HG02642 (cell line): ENCODE measurements around the gene NEURL2.

Experiments
- ATAC-seq: cut with Tn5 transposase; IDR thresholded peaks from one replicate; pipeline ENCODE4 v1.9.1; 2021; ENCODE audit warnings: mild to moderate bottlenecking; ENCODE audit not compliant: unreplicated experiment, poor library complexity

The NEURL2 gene

DNA sequence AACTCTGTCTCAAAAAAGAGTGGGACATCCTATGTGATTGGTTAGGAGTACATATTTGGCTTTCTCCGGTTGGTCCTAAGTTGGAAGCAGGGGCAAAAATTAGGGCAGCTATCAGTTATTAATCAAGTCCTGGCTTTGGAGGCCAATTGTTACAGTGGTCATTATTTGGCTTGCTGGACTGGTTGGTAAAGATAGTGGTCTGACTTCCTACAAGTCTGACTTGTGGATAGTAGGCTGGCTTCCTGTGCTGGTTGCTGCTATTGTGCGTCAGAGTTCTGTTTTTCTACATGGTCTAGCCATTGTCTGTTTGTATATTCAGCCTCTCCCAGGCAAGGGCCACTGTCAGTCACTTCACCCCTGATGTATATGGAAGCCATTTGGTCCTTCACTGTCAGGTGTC is 40.8 kb downstream of the NEURL2 start:
- ATAC-seq = no peak

DNA sequence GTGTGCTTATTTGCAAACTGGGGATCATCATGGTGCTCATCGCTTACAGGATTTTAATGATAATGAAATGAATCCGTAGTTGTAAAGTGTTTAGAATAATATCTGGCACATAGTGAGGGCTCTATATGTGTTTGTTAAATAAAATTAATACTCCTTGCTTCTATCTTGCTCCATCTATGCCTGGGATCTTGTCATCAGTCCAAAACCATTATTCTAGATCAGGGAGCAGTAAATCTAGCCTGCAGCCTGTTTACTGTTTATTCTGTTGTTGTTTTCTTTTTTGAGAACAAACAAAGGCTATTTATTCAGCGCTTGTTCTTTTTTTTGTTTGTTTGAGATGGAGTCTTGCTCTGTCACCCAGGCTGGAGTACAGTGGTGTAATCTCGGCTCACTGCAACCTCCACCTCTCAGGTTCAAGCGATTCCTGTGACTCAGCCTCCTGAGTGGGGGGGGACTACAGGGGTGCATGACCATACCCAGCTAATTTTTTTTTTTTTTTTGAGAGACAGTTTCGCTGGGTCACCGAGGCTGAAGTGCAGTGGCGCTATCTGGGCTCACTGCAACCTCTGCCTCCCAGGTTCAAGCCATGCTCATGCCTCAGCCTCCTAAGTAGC is 41.9 kb downstream of the NEURL2 start:
- no peak for ATAC-seq

DNA sequence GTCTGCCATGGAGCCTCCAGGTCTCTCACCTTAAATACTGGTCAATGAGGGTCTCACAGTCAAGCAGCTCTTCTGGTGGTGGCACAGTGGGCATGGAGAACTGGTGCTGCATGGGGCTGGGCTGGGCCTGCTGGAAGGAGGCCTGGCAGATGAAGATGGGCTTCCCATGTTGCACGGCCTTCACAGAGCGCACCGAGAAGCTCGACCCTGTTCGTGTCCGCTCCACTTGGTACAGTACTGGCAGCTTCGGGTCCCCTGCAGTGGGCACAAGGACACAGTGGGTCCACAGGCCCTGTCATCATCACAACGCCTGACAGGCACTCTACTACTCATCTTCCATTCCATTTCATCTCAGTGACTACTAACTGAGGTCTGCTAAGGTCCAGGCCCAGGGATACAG is 42.6 kb downstream of the NEURL2 start:
- no peak for ATAC-seq

DNA sequence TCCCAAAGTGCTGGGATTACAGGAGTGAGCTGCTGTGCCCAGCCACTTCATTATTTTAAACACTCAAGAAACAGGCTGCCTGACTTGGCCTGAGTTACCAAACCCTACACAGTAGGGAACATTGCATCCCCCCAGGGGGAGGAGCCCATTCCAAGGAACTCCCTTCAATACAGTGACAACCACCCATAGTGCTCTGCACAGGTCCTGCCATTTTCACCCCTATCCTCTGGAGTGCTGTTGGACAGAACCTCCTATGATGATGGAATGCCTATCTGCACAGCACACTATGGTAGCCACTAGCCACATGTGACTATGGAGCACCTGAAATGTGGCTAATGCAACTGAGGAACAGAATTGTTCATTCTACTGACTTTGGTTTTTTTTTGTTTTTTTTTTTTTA is 45.6 kb downstream of the NEURL2 start:
- ATAC-seq = no peak

DNA sequence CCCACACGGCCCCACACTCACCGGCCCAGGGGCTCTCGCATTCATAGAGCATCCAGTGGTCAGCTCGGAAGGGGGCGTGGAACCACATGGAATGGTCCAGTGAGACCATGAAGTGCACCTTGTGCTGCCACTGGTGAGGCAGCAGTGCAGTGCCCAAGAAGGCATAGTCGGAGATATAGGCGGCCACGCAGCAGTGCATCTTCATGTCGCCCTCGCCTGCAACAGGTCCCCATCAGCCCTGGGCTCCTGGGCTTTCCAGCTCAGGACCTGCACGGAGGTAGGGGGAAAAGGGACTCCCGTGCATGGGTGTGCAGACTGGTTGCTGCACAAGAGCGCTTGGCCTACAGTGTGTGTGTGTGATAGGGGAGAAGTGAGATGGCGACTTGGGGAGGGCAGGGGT is 47.5 kb downstream of the NEURL2 start:
- no peak for ATAC-seq

DNA sequence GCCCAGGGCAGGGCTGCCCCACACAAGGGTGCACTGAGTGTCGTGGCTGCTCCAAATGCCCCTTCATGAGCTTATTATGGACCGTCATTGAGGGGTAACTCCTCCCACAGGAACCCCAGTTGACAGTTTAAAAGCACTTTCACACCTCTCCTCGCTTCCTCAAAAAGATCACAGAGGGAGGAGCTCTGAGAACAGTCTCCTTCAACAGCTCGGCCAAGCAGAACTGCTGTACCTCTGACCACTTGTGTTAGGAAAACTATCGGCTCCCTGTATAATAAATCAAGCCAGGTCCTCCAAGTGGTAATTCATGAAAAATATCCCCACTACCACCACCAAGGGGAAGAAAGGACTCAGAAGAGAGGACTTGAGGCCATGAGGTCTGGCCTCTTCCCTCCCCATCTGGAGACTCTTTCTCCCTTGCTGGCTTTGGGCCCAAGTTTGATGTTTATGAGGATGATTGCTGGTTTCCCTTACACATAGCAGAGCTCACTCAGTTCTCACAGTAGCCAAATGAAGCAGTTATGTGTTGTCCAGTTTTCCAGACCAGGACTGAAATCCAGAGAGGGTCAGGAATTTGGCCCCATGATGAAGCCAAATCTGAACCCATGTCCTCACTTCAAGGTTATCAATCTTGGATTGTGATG is 48.7 kb downstream of the NEURL2 start:
- ATAC-seq = no peak

DNA sequence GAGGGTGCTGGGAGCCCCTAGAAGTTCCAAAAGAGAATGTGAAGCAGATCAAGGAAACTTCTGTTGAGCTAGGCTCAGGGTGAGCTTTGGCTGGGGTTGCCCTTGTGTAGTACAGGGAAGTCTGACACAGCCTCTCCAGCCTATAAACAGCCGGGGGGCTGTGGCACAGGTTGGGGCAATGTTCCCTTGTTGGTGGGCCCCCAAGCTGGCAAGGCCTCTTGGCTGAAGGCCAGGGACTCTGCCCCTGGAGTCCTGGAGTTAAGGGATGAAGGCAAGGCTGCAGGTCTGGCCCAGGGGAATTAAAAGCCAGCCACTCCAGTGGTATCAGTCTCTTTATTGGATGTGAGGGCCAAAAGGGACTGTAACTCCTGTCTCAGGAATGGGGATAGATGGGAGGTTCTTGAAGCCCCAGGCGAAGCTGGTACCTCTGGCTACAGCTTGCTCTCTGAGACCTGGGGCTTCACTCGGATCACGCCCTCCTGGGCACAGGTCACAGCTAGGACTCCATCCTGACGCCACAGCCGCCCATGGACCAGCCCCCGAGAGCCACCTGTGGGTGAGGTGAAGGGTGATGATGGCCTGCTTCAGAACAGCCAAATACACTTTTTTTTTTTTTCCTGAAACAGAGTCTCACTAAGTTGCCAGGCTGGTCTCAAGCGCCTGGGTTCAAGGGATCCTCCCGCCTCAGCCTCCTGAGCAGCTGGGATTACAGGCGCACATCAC is 49.4 kb downstream of the NEURL2 start:
- no peak for ATAC-seq

DNA sequence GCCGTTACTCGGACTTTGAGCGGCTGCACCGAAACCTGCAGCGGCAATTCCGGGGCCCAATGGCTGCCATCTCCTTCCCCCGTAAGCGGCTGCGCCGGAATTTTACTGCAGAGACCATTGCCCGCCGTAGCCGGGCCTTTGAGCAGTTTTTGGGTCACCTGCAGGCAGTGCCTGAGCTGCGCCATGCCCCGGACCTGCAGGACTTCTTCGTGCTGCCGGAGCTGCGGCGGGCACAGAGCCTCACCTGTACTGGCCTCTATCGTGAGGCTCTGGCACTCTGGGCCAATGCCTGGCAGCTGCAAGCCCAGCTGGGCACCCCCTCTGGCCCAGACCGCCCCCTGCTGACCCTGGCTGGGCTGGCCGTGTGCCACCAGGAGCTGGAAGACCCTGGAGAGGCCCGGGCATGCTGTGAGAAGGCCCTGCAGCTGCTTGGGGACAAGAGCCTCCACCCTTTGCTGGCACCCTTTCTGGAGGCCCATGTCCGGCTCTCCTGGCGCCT is 50.3 kb downstream of the NEURL2 start:
- no peak for ATAC-seq
